Left ventricle myocardium inferior (tissue), 1 donor: ENCODE data around the gene TNIP1. TPM values are rescaled to one million over a fixed set of nuclear protein-coding genes. Genes with fewer than 3 reads are reported as not detected.

Source experiments
- DNase-seq: peaks from one replicate; pipeline ENCODE4 v3.0.0-alpha.2; 2020
- H3K27ac ChIP-seq: fragments of 200-600 bp; replicated peaks from 2 replicates; pipeline ENCODE4 v1.8.0; 2021
- H3K27me3 ChIP-seq: fragments of 200-600 bp; 2 replicates; pipeline ENCODE4 v1.8.0; 2021; ENCODE audit warnings: low read depth
- H3K36me3 ChIP-seq: fragments of 200-600 bp; 2 replicates; pipeline ENCODE4 v1.8.0; 2021
- H3K4me1 ChIP-seq: fragments of 200-600 bp; 2 replicates; pipeline ENCODE4 v1.8.0; 2021
- H3K4me3 ChIP-seq: fragments of 200-600 bp; 2 replicates; pipeline ENCODE4 v1.8.0; 2021; ENCODE audit warnings: mild to moderate bottlenecking, moderate library complexity
- H3K9me3 ChIP-seq: fragments of 200-600 bp; replicated peaks from 2 replicates; pipeline ENCODE4 v1.8.0; 2021
- intact Hi-C: fragments of 100-400 bp; cut with micrococcal nuclease; formaldehyde crosslinking; loops from one replicate; pipeline ENCODE4 v1.11.0; 2022
- total RNA-seq: library from RNA; stranded (reverse); fragmentation: NEBNext Ultra II Directional; extraction: Animal tissue kit (Norgen Biotek cat#: 25700); gene quantifications from one replicate; pipeline ENCODE4 v1.2.1, GENCODE V29; 2021
- TF ChIP-seq, protein P1 (sequence below): fragments of 200-600 bp; IDR thresholded peaks from 2 replicates; pipeline ENCODE4 v1.8.0; 2021; ENCODE audit warnings: antibody characterized with exemption, mild to moderate bottlenecking, borderline replicate concordance
- donor health status: DM: no; HTN: yes; CAD: no; lungs with severe emphysema.

TNIP1 gene
- total RNA-seq, 1 donor from 2014 or later = 131 TPM

GRCh38 chr5:150993422-150993821, 87.4 kb downstream of the TNIP1 start:
- TF ChIP-seq, protein P1, sequence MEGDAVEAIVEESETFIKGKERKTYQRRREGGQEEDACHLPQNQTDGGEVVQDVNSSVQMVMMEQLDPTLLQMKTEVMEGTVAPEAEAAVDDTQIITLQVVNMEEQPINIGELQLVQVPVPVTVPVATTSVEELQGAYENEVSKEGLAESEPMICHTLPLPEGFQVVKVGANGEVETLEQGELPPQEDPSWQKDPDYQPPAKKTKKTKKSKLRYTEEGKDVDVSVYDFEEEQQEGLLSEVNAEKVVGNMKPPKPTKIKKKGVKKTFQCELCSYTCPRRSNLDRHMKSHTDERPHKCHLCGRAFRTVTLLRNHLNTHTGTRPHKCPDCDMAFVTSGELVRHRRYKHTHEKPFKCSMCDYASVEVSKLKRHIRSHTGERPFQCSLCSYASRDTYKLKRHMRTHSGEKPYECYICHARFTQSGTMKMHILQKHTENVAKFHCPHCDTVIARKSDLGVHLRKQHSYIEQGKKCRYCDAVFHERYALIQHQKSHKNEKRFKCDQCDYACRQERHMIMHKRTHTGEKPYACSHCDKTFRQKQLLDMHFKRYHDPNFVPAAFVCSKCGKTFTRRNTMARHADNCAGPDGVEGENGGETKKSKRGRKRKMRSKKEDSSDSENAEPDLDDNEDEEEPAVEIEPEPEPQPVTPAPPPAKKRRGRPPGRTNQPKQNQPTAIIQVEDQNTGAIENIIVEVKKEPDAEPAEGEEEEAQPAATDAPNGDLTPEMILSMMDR = no peak
- intact Hi-C loops = no loop called here
- Histone ChIP-seq H3K9me3 (no peaks in the 10 kb centered on the region), H3K4me3 (no peak overlapping the region), H3K27me3 (no peaks in the 10 kb centered on the region), H3K27ac (peak overlapping the region; percentile 1), H3K36me3 (no peaks in the 10 kb centered on the region), H3K4me1 (peaks cover 11% of the 10 kb centered on the region)
- DNase-seq = no peak

DNA sequence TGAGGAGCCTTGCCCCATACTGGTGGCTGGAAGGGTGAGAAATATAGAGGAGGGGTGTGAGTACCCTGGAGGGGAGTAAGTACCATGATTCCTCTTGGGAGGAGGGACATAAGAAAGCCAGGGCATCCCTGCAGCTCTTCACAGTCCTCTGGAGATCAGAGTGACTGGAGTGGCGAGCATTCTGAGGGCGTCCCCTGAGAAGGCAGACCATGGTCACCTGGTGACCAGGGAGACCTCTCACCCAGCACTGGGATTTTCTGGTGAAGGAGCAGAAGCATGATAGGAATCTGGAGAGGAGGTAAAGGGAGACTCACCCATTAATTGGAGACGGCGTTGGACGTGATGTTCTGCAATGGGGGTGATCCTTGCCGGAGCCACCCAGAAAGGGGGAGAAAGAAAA, 88.1 kb downstream of the TNIP1 start:
- TF ChIP-seq, protein P1 = no peak
- DNase-seq = no peak
- Histone ChIP-seq H3K36me3 (no peaks in the 10 kb centered on the region), H3K4me1 (peaks cover 11% of the 10 kb centered on the region), H3K9me3 (no peaks in the 10 kb centered on the region), H3K27me3 (no peaks in the 10 kb centered on the region), H3K4me3 (no peak overlapping the region), H3K27ac (no peak overlapping the region)
- intact Hi-C loops = no loop called here

DNA sequence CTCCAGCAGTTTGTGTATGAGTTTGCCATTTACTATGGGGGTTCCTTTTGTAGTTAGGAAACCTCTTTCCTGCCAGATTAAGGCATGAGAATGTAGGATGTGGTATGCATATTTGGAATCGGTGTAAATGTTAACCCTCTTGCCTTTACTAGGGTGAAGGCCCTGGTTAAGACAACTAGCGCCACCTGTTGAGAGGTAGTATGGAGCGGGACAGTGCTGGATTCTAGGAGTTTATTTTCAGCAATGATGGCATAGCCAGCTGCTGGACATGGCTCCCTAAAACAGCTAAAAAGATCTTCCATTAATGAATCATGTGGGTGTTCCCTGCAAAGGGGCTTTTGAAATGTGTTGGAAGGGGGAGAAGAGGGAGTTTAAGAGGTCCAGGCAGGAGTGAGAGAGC, 91.1 kb downstream of the TNIP1 start:
- intact Hi-C loops = no loop called here
- no peak overlapping the region for H3K4me3 ChIP-seq

DNA sequence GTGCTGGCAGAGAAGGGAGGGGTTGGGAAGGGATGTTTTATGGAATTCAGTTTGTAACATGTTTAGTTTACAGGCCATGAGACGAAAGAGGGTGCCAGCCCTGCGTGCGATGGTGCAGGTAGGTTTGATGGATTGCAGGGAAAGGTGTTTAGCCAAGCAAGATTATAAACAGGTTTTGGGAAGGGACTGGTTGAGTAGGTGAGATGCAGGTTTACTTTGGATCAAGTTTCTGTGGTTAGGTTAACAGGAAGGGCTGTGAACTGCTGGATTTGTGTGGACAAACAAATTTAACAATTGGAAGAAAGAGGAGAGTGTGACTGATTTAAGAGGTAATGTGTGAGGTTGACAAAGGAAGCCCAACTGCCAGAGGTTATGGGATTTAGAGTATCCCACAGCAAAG, 93.1 kb downstream of the TNIP1 start:
- peaks cover 14% of the 10 kb centered on the region for H3K9me3 ChIP-seq
- no peak for DNase-seq
- no peaks in the 10 kb centered on the region for H3K4me1 ChIP-seq
- H3K4me3 ChIP-seq = no peak overlapping the region
- TF ChIP-seq, protein P1 = no peak
- H3K36me3 ChIP-seq = no peaks in the 10 kb centered on the region
- no peak overlapping the region for H3K27ac ChIP-seq
- no peaks in the 10 kb centered on the region for H3K27me3 ChIP-seq
- intact Hi-C loops = no loop called here

More for the DNA sequence above, 91.1 kb downstream of the TNIP1 start:
- Histone ChIP-seq H3K27ac (no peak overlapping the region), H3K27me3 (no peaks in the 10 kb centered on the region), H3K36me3 (no peaks in the 10 kb centered on the region), H3K9me3 (no peaks in the 10 kb centered on the region), H3K4me1 (peaks cover 11% of the 10 kb centered on the region)
- TF ChIP-seq, protein P1 = peak; percentile 8
- no peak for DNase-seq

Other genes starting within 250 kb of the TNIP1 start
- gene IRGM, start 234.5 kb downstream of the TNIP1 start, total RNA-seq = not detected
- 1.1 TPM for gene ZNF300, start 176.1 kb downstream of the TNIP1 start, total RNA-seq
- 744 TPM for gene GPX3, start 60.4 kb downstream of the TNIP1 start, total RNA-seq
- 195 TPM for gene ANXA6, start 76.7 kb upstream of the TNIP1 start, total RNA-seq
- gene CCDC69, start 143.1 kb upstream of the TNIP1 start, total RNA-seq = 167 TPM
- 35.4 TPM for gene GM2A, start 172.2 kb upstream of the TNIP1 start, total RNA-seq
- gene SLC36A3, start 222.7 kb upstream of the TNIP1 start, total RNA-seq = not detected